ENCODE data around the gene RNASE8.

GRCh38 chr14:21054123-21054767 lies 3.4 kb upstream of the RNASE8 start:
- TF ChIP-seq, protein P1, sequence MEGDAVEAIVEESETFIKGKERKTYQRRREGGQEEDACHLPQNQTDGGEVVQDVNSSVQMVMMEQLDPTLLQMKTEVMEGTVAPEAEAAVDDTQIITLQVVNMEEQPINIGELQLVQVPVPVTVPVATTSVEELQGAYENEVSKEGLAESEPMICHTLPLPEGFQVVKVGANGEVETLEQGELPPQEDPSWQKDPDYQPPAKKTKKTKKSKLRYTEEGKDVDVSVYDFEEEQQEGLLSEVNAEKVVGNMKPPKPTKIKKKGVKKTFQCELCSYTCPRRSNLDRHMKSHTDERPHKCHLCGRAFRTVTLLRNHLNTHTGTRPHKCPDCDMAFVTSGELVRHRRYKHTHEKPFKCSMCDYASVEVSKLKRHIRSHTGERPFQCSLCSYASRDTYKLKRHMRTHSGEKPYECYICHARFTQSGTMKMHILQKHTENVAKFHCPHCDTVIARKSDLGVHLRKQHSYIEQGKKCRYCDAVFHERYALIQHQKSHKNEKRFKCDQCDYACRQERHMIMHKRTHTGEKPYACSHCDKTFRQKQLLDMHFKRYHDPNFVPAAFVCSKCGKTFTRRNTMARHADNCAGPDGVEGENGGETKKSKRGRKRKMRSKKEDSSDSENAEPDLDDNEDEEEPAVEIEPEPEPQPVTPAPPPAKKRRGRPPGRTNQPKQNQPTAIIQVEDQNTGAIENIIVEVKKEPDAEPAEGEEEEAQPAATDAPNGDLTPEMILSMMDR (conservative IDR thresholded peaks at IDR 0.05; ENCODE audit: low read length), result no peak
- no peak for TF ChIP-seq EZH2phosphoT487 (IDR thresholded peaks at IDR 0.05; ENCODE audit: borderline replicate concordance, low read depth, low read length)

Data from OCI-LY7 (cell line).